Measurements from ENCODE around the gene CAMK2B. TPM values are rescaled to one million over a fixed set of nuclear protein-coding genes. Genes with fewer than 3 reads are reported as not detected.

Gene CAMK2B
- total RNA-seq, 1 experiment from 2014 or later = 0.13 TPM

DNA sequence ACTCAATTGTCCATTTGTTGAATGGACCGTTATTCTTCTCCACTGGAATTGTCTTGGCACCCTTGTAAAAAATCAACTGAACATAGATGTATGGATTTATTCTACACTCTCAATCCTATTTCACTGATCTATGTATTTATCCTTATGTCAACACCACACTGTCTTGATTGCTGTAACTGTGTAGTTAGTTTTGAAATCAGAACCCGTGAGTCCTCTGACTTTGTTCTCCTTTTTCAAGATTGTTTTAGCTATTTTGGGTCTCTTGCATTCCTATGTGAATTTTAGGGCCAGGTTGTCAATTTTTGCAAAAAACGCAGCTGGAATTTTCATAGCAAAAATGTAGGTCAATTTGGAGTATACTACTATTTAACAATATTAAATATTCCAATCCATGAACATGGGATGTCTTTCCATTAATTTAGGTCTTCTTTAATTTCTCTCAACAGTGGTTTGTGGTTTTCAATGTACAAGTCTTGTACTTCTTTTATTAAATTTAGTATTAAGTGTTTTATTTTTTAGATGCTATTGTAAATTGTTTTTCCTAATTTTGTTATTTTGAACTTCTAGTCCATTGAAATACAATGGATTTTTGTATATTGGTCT lies 10.0 kb downstream of the CAMK2B start:
- ChIA-PET POLR2A (ENCODE audit: low non-redundant PET) (no interaction called here), CTCF (no interaction called here)
- no peak for DNase-seq (ENCODE audit: low spot score)
- TF ChIP-seq, protein P1, sequence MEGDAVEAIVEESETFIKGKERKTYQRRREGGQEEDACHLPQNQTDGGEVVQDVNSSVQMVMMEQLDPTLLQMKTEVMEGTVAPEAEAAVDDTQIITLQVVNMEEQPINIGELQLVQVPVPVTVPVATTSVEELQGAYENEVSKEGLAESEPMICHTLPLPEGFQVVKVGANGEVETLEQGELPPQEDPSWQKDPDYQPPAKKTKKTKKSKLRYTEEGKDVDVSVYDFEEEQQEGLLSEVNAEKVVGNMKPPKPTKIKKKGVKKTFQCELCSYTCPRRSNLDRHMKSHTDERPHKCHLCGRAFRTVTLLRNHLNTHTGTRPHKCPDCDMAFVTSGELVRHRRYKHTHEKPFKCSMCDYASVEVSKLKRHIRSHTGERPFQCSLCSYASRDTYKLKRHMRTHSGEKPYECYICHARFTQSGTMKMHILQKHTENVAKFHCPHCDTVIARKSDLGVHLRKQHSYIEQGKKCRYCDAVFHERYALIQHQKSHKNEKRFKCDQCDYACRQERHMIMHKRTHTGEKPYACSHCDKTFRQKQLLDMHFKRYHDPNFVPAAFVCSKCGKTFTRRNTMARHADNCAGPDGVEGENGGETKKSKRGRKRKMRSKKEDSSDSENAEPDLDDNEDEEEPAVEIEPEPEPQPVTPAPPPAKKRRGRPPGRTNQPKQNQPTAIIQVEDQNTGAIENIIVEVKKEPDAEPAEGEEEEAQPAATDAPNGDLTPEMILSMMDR (conservative IDR thresholded peaks at IDR 0.05; ENCODE audit: low read depth, low read length) = no peak
- no peak for TF ChIP-seq EZH2 (IDR thresholded peaks at IDR 0.05; ENCODE audit: borderline replicate concordance, low read depth, low read length, poor library complexity, severe bottlenecking)
- no TSS peak for BruUV-seq (replicated peaks)
- intact Hi-C loops (cut with micrococcal nuclease; ENCODE audit: unreplicated experiment) = no loop called here
- Histone ChIP-seq H3K27me3 (replicated peaks; ENCODE audit: insufficient read depth, low read depth, low read length, poor library complexity) (peaks cover 14% of the 10 kb centered on the region), H3K36me3 (ENCODE audit: insufficient read depth, low read length, poor library complexity, severe bottlenecking) (no peaks in the 10 kb centered on the region), H3K9me3 (ENCODE audit: low read depth, low read length, poor library complexity, severe bottlenecking) (peaks cover 4% of the 10 kb centered on the region), H3K27ac (ENCODE audit: low read depth, low read length, poor library complexity, severe bottlenecking) (no peak overlapping the region), H3K4me1 (ENCODE audit: insufficient read depth, low read length, poor library complexity, severe bottlenecking) (no peaks in the 10 kb centered on the region), H3K4me3 (ENCODE audit: low read depth, low read length, poor library complexity, severe bottlenecking) (no peak overlapping the region)

DNA sequence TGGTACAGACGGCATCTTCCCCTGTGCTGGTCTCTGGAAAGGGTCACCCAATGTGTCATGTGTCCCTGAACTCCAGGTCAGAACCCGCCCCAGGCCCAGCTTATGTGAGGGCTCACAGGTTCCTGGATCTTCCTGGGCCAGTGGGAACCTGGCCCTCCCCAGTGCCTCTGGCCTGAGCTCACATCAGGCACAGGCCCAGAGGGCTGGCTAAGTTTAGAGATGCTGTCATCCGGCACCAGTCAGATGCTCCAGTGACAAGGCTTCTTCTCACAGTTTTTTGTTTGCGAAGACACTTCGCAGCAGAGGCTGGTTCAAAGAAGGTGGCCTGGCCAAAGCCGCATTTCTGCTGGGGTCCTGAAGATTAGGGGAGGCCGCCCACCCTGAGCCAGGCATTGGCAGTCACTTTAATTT lies 11.8 kb downstream of the CAMK2B start:
- CTCF ChIA-PET = no interaction called here
- Histone ChIP-seq H3K4me1 (ENCODE audit: insufficient read depth, low read length, poor library complexity, severe bottlenecking) (no peaks in the 10 kb centered on the region), H3K27me3 (replicated peaks; ENCODE audit: insufficient read depth, low read depth, low read length, poor library complexity) (peaks cover 26% of the 10 kb centered on the region), H3K4me3 (ENCODE audit: low read depth, low read length, poor library complexity, severe bottlenecking) (no peak overlapping the region), H3K36me3 (ENCODE audit: insufficient read depth, low read length, poor library complexity, severe bottlenecking) (no peaks in the 10 kb centered on the region), H3K9me3 (ENCODE audit: low read depth, low read length, poor library complexity, severe bottlenecking) (peaks cover 4% of the 10 kb centered on the region), H3K27ac (ENCODE audit: low read depth, low read length, poor library complexity, severe bottlenecking) (no peak overlapping the region)
- DNase-seq (ENCODE audit: low spot score) = no peak
- intact Hi-C loops (cut with micrococcal nuclease; ENCODE audit: unreplicated experiment) = no loop called here
- POLR2A ChIA-PET (ENCODE audit: low non-redundant PET) = no interaction called here
- BruUV-seq (replicated peaks) = no TSS peak
- no peak for TF ChIP-seq EZH2 (IDR thresholded peaks at IDR 0.05; ENCODE audit: borderline replicate concordance, low read depth, low read length, poor library complexity, severe bottlenecking)
- TF ChIP-seq, protein P1 (conservative IDR thresholded peaks at IDR 0.05; ENCODE audit: low read depth, low read length) = no peak

GRCh38 chr7:44313016-44313415 lies 12.4 kb downstream of the CAMK2B start:
- Histone ChIP-seq H3K9me3 (ENCODE audit: low read depth, low read length, poor library complexity, severe bottlenecking) (peaks cover 4% of the 10 kb centered on the region), H3K27me3 (replicated peaks; ENCODE audit: insufficient read depth, low read depth, low read length, poor library complexity) (peaks cover 26% of the 10 kb centered on the region), H3K4me3 (ENCODE audit: low read depth, low read length, poor library complexity, severe bottlenecking) (no peak overlapping the region), H3K4me1 (ENCODE audit: insufficient read depth, low read length, poor library complexity, severe bottlenecking) (no peaks in the 10 kb centered on the region), H3K27ac (ENCODE audit: low read depth, low read length, poor library complexity, severe bottlenecking) (no peak overlapping the region), H3K36me3 (ENCODE audit: insufficient read depth, low read length, poor library complexity, severe bottlenecking) (no peaks in the 10 kb centered on the region)
- no TSS peak for BruUV-seq (replicated peaks)
- CTCF ChIA-PET = no interaction called here
- TF ChIP-seq, protein P1 (conservative IDR thresholded peaks at IDR 0.05; ENCODE audit: low read depth, low read length) = no peak
- no peak for TF ChIP-seq EZH2 (IDR thresholded peaks at IDR 0.05; ENCODE audit: borderline replicate concordance, low read depth, low read length, poor library complexity, severe bottlenecking)
- POLR2A ChIA-PET (ENCODE audit: low non-redundant PET) = no interaction called here
- intact Hi-C loops (cut with micrococcal nuclease; ENCODE audit: unreplicated experiment) = no loop called here
- DNase-seq (ENCODE audit: low spot score) = no peak
